Lower leg skin (tissue), 3 donors: ENCODE data around the gene PTPRT.

Experiments
- CTCF ChIP-seq, 3 donors: fragments of 450-650 bp; IDR thresholded peaks; one replicate each; pipeline ENCODE4 v1.5.1; 2016; ENCODE audit warnings: antibody characterized with exemption in 3 of 3, mild to moderate bottlenecking in 3 of 3, moderate library complexity in 2 of 3
- POLR2A ChIP-seq, 2 donors: fragments of 450-650 bp; IDR thresholded peaks; one replicate each; pipeline ENCODE4 v1.6.1; 2016 to 2017; ENCODE audit warnings: antibody characterized with exemption in 2 of 2, mild to moderate bottlenecking in 1 of 2, moderate library complexity in 1 of 2

- TF ChIP-seq CTCF (IDR thresholded peaks at IDR 0.05) (no peak), POLR2A (IDR thresholded peaks at IDR 0.05) (no peak)
These were observed 849.3 kb downstream of the PTPRT start for GRCh38 chr20:42340368-42340767.
